MCF 10A (cell line): ENCODE measurements around the gene EVL. TPM values are rescaled to one million over a fixed set of nuclear protein-coding genes. Genes with fewer than 3 reads are reported as not detected.

Experiments used
- BruUV-seq: library from RNA; stranded (reverse); fragments of 400-500 nt; replicated peaks from 2 replicates; lab custom pipeline; 2021; lab: Mats Ljungman, UMichigan
- CTCF ChIA-PET: fragments of 300-600 bp; sonication (Branson Sonifier 250); formaldehyde crosslinking; extraction: SDS; loops from one replicate; lab custom pipeline; 2021; ENCODE audit warnings: antibody characterized with exemption, inconsistent platforms; lab: Yijun Ruan, JAX
- POLR2A ChIA-PET: fragments of 300-600, 350-650 bp; sonication (Branson Sonifier 250); formaldehyde crosslinking; extraction: SDS; loops from one replicate; lab custom pipeline; 2020; ENCODE audit warnings: antibody characterized with exemption, inconsistent platforms; lab: Yijun Ruan, JAX
- DNase-seq: peaks from one replicate; pipeline ENCODE4 v3.0.0-alpha.2; 2018; ENCODE audit not compliant: unreplicated experiment
- H3K27ac Mint-ChIP-seq: one replicate; pipeline ENCODE4 v1.8.0; 2022; ENCODE audit warnings: mild to moderate bottlenecking, low read depth, mixed read lengths; ENCODE audit not compliant: unreplicated experiment
- H3K27me3 Mint-ChIP-seq: one replicate; pipeline ENCODE4 v1.8.0; 2022; ENCODE audit warnings: mixed read lengths; ENCODE audit not compliant: insufficient read depth, unreplicated experiment
- H3K36me3 Mint-ChIP-seq: one replicate; pipeline ENCODE4 v1.8.0; 2022; ENCODE audit warnings: mild to moderate bottlenecking, moderate library complexity, mixed read lengths; ENCODE audit not compliant: insufficient read depth, unreplicated experiment
- H3K4me1 Mint-ChIP-seq: one replicate; pipeline ENCODE4 v1.8.0; 2022; ENCODE audit warnings: mixed read lengths; ENCODE audit not compliant: insufficient read depth, unreplicated experiment
- H3K4me3 Mint-ChIP-seq: one replicate; pipeline ENCODE4 v1.8.0; 2022; ENCODE audit warnings: mild to moderate bottlenecking, moderate library complexity, mixed read lengths; ENCODE audit not compliant: unreplicated experiment
- H3K9me3 Mint-ChIP-seq: one replicate; pipeline ENCODE4 v1.8.0; 2022; ENCODE audit warnings: mixed read lengths; ENCODE audit not compliant: unreplicated experiment
- CTCF ChIP-seq: fragments of 200-600 bp; IDR thresholded peaks from one replicate; pipeline ENCODE4 v1.8.0; 2022; ENCODE audit warnings: antibody characterized with exemption, mild to moderate bottlenecking; ENCODE audit not compliant: unreplicated experiment
- intact Hi-C: fragments of 100-400 bp; cut with micrococcal nuclease; formaldehyde crosslinking; loops from 2 replicates; pipeline ENCODE4 v1.14.1; 2022
- total RNA-seq: library from RNA; stranded (reverse); gene quantifications from 2 replicates; pipeline ENCODE4 v1.2.3, GENCODE V29; 2022

The EVL gene
- total RNA-seq, 1 experiment from 2014 or later: 55.4 TPM

GRCh38 chr14:100018482-100018881, 46.7 kb upstream of the EVL start:
- no peak overlapping the region for H3K4me3 Mint-ChIP-seq
- POLR2A ChIA-PET: interaction anchor here (0.8 to 5.4 kb wide), 2 partner anchors 13 to 42 kb away, joined by 3 to 26 read pairs; no protein-coding TSS in a partner anchor
- no peak overlapping the region for H3K27ac Mint-ChIP-seq
- no peak for TF ChIP-seq CTCF
- peaks cover 23% of the 10 kb centered on the region for H3K4me1 Mint-ChIP-seq
- no peaks in the 10 kb centered on the region for H3K27me3 Mint-ChIP-seq
- no peaks in the 10 kb centered on the region for H3K9me3 Mint-ChIP-seq
- H3K36me3 Mint-ChIP-seq: no peaks in the 10 kb centered on the region
- CTCF ChIA-PET: interaction anchor here (3.3 kb wide), 1 partner anchor 36 kb away, joined by 14 read pairs; no protein-coding TSS in a partner anchor
- intact Hi-C loops: no loop called here
- DNase-seq: no peak
- no TSS peak for BruUV-seq

DNA sequence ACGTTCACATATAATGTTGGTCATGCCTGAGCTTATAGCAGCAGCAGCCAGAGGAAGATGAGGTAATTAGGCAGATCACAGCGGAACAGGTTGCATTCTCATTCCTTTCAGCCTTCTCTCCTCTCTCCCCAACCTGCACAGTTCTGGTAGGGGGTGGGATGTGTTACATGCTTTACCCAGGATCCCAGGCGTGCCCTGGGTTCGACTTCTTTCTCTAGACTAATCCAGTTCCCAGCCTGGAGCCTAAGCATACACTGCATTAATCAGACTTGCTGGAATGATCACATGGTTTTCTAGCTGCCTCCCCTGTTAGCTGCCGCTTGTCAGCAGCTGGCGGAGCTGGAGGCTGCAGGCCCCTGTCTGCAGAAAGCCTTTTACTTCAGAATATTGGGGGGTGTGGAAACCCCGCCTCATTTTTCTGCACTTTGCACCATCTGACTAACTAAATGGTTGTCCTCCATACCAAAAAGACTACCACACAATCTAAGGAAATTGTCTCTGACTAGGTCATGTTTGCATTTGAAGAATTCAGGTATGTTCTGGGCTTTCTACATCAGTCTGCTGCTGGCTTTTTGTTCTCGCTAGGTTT, 46.0 kb upstream of the EVL start:
- no peaks in the 10 kb centered on the region for H3K36me3 Mint-ChIP-seq
- POLR2A ChIA-PET: interaction anchor here (0.9 to 5.4 kb wide), 2 partner anchors 12 to 46 kb away, joined by 3 to 26 read pairs; no protein-coding TSS in a partner anchor
- peaks cover 23% of the 10 kb centered on the region for H3K4me1 Mint-ChIP-seq
- CTCF ChIA-PET: interaction anchor here (0.9 to 3.3 kb wide), 2 partner anchors 37 to 337 kb away, joined by 4 to 14 read pairs; no protein-coding TSS in a partner anchor
- DNase-seq: no peak
- no TSS peak for BruUV-seq
- H3K27me3 Mint-ChIP-seq: no peaks in the 10 kb centered on the region
- no peak overlapping the region for H3K27ac Mint-ChIP-seq
- intact Hi-C loops: no loop called here
- no peak overlapping the region for H3K4me3 Mint-ChIP-seq
- no peaks in the 10 kb centered on the region for H3K9me3 Mint-ChIP-seq
- no peak for TF ChIP-seq CTCF

DNA sequence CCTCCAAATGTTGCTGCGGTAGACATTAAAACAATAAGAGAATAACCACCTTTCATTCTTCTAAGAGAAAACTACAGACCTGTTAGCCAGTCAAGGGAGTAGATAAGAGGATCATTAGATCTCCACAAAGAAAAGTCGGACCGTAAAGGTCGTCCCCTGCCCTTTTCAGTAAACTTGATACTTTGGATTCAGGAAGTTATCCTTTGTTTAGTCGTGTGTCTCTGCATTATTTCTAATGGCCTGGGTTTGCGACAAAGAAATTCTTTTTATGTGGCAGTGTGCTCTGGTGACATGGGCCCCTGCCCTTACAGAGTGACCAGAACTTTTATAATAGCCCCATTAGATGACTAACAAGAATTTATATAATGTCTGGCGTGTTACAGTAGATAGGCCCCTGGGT, 44.6 kb upstream of the EVL start:
- Mint-ChIP-seq H3K4me1 (peaks cover 34% of the 10 kb centered on the region), H3K27ac (no peak overlapping the region), H3K27me3 (no peaks in the 10 kb centered on the region), H3K36me3 (no peaks in the 10 kb centered on the region), H3K9me3 (no peaks in the 10 kb centered on the region), H3K4me3 (no peak overlapping the region)
- no peak for TF ChIP-seq CTCF
- DNase-seq: no peak
- BruUV-seq: no TSS peak
- ChIA-PET CTCF (interaction anchor here (1.0 to 1.2 kb wide), 2 partner anchors 21 to 38 kb away, joined by 3 read pairs; no protein-coding TSS in a partner anchor), POLR2A (interaction anchor here (5.4 kb wide), 1 partner anchor 11 kb away, joined by 26 read pairs; no protein-coding TSS in a partner anchor)
- intact Hi-C loops: no loop called here

- no peak for DNase-seq
- no peak overlapping the region for H3K27ac Mint-ChIP-seq
These were observed 42.3 kb upstream of the EVL start for GRCh38 chr14:100022772-100023451.

More at GRCh38 chr14:100022772-100023451, 42.3 kb upstream of the EVL start:
- Mint-ChIP-seq H3K9me3 (no peaks in the 10 kb centered on the region), H3K36me3 (no peaks in the 10 kb centered on the region), H3K4me1 (peaks cover 41% of the 10 kb centered on the region), H3K4me3 (no peak overlapping the region), H3K27me3 (no peaks in the 10 kb centered on the region)
- ChIA-PET CTCF (interaction anchor here (0.7 to 1.4 kb wide), 3 partner anchors 10 to 40 kb away, joined by 3 to 5 read pairs (median 3); no protein-coding TSS in a partner anchor), POLR2A (interaction anchor here (0.9 kb wide), 1 partner anchor 8 kb away, joined by 3 read pairs; no protein-coding TSS in a partner anchor)
- intact Hi-C loops: no loop called here
- no peak for TF ChIP-seq CTCF
- no TSS peak for BruUV-seq
